Panc1 (cell line): ENCODE data around the gene BICDL2. TPM values are rescaled to one million over a fixed set of nuclear protein-coding genes. Genes with fewer than 3 reads are reported as not detected.

Experiments
- ATAC-seq: fragments of 200-7000 bp; cut with Tn5 transposase; 2 replicates; pipeline ENCODE4 v1.9.1; 2020; ENCODE audit warnings: mild to moderate bottlenecking, moderate library complexity
- BruUV-seq: library from RNA; stranded (reverse); fragments of 400-500 nt; replicated peaks from 2 replicates; lab custom pipeline; 2021; lab: Mats Ljungman, UMichigan
- CTCF ChIA-PET: fragments of 300-600 bp; sonication (Branson Sonifier 250); formaldehyde crosslinking; loops from one replicate; lab custom pipeline; 2022; ENCODE audit warnings: antibody characterized with exemption; lab: Charles Lee
- POLR2A ChIA-PET: fragments of 300-600 bp; sonication (Branson Sonifier 250); formaldehyde crosslinking; loops from one replicate; lab custom pipeline; 2022; ENCODE audit warnings: antibody characterized with exemption; lab: Charles Lee
- DNase-seq: peaks from one replicate; pipeline ENCODE4 v3.0.0-alpha.2; 2010; ENCODE audit warnings: low read depth, low spot score
- H3K27ac ChIP-seq: 2 replicates; pipeline ENCODE4 v1.5.1; 2011; ENCODE audit warnings: mild to moderate bottlenecking, low read length, inconsistent platforms
- H3K27me3 ChIP-seq: fragments of 200-500 bp; sonication (Bioruptor generic); 2 replicates; pipeline ENCODE4 v1.6.0; 2014; ENCODE audit warnings: low read length, inconsistent platforms; ENCODE audit not compliant: control insufficient read depth, insufficient read depth
- H3K36me3 ChIP-seq: fragments of 200-500 bp; sonication (Bioruptor generic); 2 replicates; pipeline ENCODE4 v1.5.1; 2014; ENCODE audit warnings: inconsistent platforms, mild to moderate bottlenecking, low read length, moderate library complexity; ENCODE audit not compliant: control insufficient read depth, insufficient read depth
- H3K4me1 ChIP-seq: 2 replicates; pipeline ENCODE4 v1.5.1; 2011; ENCODE audit warnings: inconsistent platforms, mild to moderate bottlenecking, low read length, moderate library complexity; ENCODE audit not compliant: control insufficient read depth, insufficient read depth
- H3K4me3 ChIP-seq, 2 experiments: 2 replicates each; pipeline ENCODE4 v1.5.1; 2011 to 2012; ENCODE audit warnings: low read depth in 2 of 2, low read length in 2 of 2, mild to moderate bottlenecking in 2 of 2, inconsistent platforms in 1 of 2, moderate library complexity in 1 of 2
- H3K9me3 ChIP-seq: fragments of 200-500 bp; sonication (Bioruptor generic); 2 replicates; pipeline ENCODE4 v1.5.1; 2014; ENCODE audit warnings: low read depth, mild to moderate bottlenecking, inconsistent platforms, low read length, moderate library complexity; ENCODE audit not compliant: control insufficient read depth, insufficient read depth
- POLR2AphosphoS5 ChIP-seq: IDR thresholded peaks from 2 replicates; pipeline ENCODE4 v1.6.1; 2012; ENCODE audit warnings: mild to moderate bottlenecking, low read depth, low read length, moderate library complexity
- SIN3A ChIP-seq: IDR thresholded peaks from 2 replicates; pipeline ENCODE4 v1.6.1; 2012; ENCODE audit warnings: low read depth, mild to moderate bottlenecking, low read length, moderate library complexity, borderline replicate concordance; ENCODE audit not compliant: insufficient read depth
- TCF7L2 ChIP-seq: IDR thresholded peaks from 2 replicates; pipeline ENCODE4 v1.6.1; 2011; ENCODE audit warnings: mild to moderate bottlenecking, low read depth, low read length, inconsistent platforms
- in situ Hi-C: cut with HindIII; loops from 2 replicates; pipeline ENCODE4 v1.10.0; 2016; ENCODE audit warnings: low sequenced_read_pairs, low pct_unique_long_range_greater_than_20kb
- intact Hi-C: fragments of 100-400 bp; cut with micrococcal nuclease; formaldehyde crosslinking; loops from one replicate; pipeline ENCODE4 v1.10.0; 2022; ENCODE audit not compliant: unreplicated experiment
- total RNA-seq: library from RNA; stranded (reverse); gene quantifications from one replicate; pipeline ENCODE4 v1.2.1, GENCODE V29; 2021; ENCODE audit not compliant: unreplicated experiment
- TF ChIP-seq, protein P1 (sequence below), 2 experiments: IDR thresholded peaks; 2 replicates each; pipeline ENCODE4 v1.6.1; 2011 to 2012; ENCODE audit warnings: low read depth in 2 of 2, control low read depth in 1 of 2, low read length in 1 of 2, mild to moderate bottlenecking in 1 of 2, moderate library complexity in 1 of 2; ENCODE audit not compliant: insufficient read depth in 1 of 2
- TF ChIP-seq, protein P2 (sequence below): fragments of 450-650 bp; IDR thresholded peaks from 2 replicates; pipeline ENCODE4 v1.5.1; 2017; ENCODE audit warnings: mild to moderate bottlenecking

The BICDL2 gene
- total RNA-seq, 1 experiment from 2014 or later: 0.21 TPM

GRCh38 chr16:3045758-3046640 is 9.3 kb upstream of the BICDL2 start, which contains the start of gene MMP25:
Gene MMP25 (plus strand): TSS chr16:3046561. CDS start chr16:3046918, 357 bp downstream.
- POLR2A ChIA-PET: interaction anchor here (0.6 kb wide), 1 partner anchor 15 kb away, joined by 3 read pairs; no protein-coding TSS in a partner anchor
- intact Hi-C loops: no loop called here
- H3K27ac ChIP-seq: no peak within 1 kb of the TSS

GRCh38 chr16:3044708-3045107 is 8.0 kb upstream of the BICDL2 start:
- H3K9me3 ChIP-seq: no peaks in the 10 kb centered on the region
- ChIA-PET CTCF (interaction anchor here (0.6 to 1.1 kb wide), 2 partner anchors 13 to 158 kb away, joined by 4 to 10 read pairs; no protein-coding TSS in a partner anchor), POLR2A (no interaction called here)
- no peaks in the 10 kb centered on the region for H3K27me3 ChIP-seq
- BruUV-seq: no TSS peak
- no peak for DNase-seq
- intact Hi-C loops (no loop called here), in situ Hi-C loops (no loop called here)
- H3K27ac ChIP-seq: no peak overlapping the region
- no peaks in the 10 kb centered on the region for H3K36me3 ChIP-seq
- no peak for ATAC-seq
- no peaks in the 10 kb centered on the region for H3K4me1 ChIP-seq
- no peak overlapping the region for H3K4me3 ChIP-seq
- TF ChIP-seq TCF7L2 (no peak), SIN3A (no peak), POLR2AphosphoS5 (no peak)
- TF ChIP-seq, protein P1, sequence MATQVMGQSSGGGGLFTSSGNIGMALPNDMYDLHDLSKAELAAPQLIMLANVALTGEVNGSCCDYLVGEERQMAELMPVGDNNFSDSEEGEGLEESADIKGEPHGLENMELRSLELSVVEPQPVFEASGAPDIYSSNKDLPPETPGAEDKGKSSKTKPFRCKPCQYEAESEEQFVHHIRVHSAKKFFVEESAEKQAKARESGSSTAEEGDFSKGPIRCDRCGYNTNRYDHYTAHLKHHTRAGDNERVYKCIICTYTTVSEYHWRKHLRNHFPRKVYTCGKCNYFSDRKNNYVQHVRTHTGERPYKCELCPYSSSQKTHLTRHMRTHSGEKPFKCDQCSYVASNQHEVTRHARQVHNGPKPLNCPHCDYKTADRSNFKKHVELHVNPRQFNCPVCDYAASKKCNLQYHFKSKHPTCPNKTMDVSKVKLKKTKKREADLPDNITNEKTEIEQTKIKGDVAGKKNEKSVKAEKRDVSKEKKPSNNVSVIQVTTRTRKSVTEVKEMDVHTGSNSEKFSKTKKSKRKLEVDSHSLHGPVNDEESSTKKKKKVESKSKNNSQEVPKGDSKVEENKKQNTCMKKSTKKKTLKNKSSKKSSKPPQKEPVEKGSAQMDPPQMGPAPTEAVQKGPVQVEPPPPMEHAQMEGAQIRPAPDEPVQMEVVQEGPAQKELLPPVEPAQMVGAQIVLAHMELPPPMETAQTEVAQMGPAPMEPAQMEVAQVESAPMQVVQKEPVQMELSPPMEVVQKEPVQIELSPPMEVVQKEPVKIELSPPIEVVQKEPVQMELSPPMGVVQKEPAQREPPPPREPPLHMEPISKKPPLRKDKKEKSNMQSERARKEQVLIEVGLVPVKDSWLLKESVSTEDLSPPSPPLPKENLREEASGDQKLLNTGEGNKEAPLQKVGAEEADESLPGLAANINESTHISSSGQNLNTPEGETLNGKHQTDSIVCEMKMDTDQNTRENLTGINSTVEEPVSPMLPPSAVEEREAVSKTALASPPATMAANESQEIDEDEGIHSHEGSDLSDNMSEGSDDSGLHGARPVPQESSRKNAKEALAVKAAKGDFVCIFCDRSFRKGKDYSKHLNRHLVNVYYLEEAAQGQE (IDR thresholded peaks at IDR 0.05; ENCODE audit: insufficient read depth in 1 of 2, low read depth in 2 of 2, low read length in 1 of 2): no peak
- TF ChIP-seq, protein P2, sequence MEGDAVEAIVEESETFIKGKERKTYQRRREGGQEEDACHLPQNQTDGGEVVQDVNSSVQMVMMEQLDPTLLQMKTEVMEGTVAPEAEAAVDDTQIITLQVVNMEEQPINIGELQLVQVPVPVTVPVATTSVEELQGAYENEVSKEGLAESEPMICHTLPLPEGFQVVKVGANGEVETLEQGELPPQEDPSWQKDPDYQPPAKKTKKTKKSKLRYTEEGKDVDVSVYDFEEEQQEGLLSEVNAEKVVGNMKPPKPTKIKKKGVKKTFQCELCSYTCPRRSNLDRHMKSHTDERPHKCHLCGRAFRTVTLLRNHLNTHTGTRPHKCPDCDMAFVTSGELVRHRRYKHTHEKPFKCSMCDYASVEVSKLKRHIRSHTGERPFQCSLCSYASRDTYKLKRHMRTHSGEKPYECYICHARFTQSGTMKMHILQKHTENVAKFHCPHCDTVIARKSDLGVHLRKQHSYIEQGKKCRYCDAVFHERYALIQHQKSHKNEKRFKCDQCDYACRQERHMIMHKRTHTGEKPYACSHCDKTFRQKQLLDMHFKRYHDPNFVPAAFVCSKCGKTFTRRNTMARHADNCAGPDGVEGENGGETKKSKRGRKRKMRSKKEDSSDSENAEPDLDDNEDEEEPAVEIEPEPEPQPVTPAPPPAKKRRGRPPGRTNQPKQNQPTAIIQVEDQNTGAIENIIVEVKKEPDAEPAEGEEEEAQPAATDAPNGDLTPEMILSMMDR: no peak

More at GRCh38 chr16:3045758-3046640, 9.3 kb upstream of the BICDL2 start, which contains the start of gene MMP25:
- in situ Hi-C loops: no loop called here
- Histone ChIP-seq H3K27me3 (no peaks in the 10 kb centered on the region), H3K4me1 (no peaks in the 10 kb centered on the region), H3K36me3 (no peaks in the 10 kb centered on the region), H3K9me3 (no peaks in the 10 kb centered on the region), H3K4me3 (peak within 1 kb of the TSS; percentile 51 to 59)
- CTCF ChIA-PET: interaction anchor here (0.5 to 0.7 kb wide), 3 partner anchors 13 to 605 kb away, joined by 3 to 4 read pairs (median 4); no protein-coding TSS in a partner anchor
- no peak for DNase-seq
- no TSS peak for BruUV-seq
- TF ChIP-seq, protein P2: no peak
- TF ChIP-seq TCF7L2 (no peak), SIN3A (no peak), POLR2AphosphoS5 (no peak)
- TF ChIP-seq, protein P1 (IDR thresholded peaks at IDR 0.05; ENCODE audit: insufficient read depth in 1 of 2, low read depth in 2 of 2, low read length in 1 of 2): no peak
- peak; percentile 62 for ATAC-seq
